Endometrial microvascular endothelial cells (primary cell): ENCODE data around the gene FHIT. TPM values are rescaled to one million over a fixed set of nuclear protein-coding genes. Genes with fewer than 3 reads are reported as not detected.

Source experiments
- in situ Hi-C: cut with HindIII; loops from 2 replicates; pipeline ENCODE4 v1.10.0; 2017; ENCODE audit warnings: low sequenced_read_pairs, low pct_unique_long_range_greater_than_20kb; ENCODE audit errors: inconsistent ontology term
- total RNA-seq: library from RNA; depleted of rRNA; stranded (reverse); fragments of >200 nt; gene quantifications from one replicate; pipeline ENCODE4 v1.2.3, GENCODE V29; 2015; ENCODE audit errors: inconsistent ontology term

FHIT gene
- total RNA-seq, 1 donor from 2014 or later: 0.19 TPM

DNA sequence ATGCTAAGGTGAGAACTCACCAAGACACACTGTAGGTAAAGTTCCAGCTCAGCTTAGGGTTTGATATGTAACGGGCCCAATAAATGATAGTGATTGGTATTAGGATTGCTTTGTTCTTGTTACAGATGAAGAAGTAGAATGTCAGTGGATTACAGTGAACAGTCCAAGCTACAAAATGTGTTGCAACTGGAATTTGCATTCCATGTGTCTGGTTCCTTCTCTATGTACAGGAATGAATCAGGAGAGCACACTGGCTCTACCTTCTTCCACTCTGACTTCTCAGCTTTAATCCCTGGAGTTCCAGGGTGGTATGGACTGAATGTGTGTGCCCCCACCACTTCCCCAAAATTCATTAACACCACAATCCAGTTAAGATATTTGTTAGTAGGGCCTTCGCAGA, 1471.0 kb downstream of the FHIT start:
- in situ Hi-C loops: no loop called here

DNA sequence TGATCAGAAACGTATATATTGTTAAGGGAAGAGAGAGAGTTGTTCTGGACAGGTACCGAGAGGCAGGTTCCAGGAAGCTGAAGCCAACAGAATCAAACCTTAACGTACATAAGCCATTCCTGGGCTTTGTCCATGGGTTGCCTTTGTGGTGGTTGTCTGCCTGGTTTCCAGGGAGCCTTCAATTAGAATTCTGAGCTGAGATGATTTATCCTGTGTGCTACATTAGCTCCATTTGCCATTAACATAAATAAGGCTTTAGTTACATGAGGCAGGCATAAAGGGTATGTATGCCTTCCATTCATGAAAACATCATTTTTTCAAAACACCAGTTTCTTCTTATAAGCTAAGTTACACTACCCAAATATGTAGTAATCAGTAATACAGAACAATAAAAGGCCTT, 1472.0 kb downstream of the FHIT start:
- in situ Hi-C loops: no loop called here

DNA sequence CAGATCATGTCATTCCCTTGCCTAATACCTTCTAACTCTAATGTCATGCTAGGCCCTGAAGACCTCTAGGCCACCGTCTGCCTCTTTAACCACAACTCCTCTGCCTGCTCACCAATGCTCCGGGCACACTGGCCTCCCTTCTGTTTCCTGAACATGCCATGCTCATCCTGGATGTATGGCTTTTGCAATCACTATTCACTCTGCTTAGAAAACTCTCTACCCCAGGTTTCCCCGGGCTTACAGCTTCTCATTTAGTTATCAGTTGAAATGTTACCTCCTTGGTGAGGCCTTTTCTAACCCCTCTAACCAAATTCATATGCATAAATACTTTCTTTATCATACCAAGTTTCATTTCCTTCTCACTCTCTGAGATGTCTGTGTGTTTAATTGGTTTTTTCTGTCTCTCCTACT, 1473.6 kb downstream of the FHIT start:
- in situ Hi-C loops: no loop called here

DNA sequence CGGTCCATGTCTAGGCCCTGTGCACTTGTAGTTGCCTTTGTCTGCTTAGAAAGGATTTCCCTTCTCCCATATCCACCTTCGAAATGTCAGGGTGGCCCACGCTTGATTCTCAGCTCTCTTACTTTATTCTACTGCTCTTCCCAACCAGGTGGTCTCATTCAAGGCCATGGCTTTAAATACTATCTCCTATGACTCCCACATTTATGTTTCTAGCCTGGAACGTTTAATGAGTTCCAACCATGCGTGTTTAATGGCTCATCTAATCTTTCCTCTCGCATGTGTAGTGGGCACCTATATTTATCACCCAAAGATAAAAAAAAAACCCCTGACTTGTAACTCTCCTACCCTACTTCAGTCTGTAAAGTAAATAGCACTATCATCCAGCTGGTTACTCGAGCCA, 1474.2 kb downstream of the FHIT start:
- in situ Hi-C loops: no loop called here

DNA sequence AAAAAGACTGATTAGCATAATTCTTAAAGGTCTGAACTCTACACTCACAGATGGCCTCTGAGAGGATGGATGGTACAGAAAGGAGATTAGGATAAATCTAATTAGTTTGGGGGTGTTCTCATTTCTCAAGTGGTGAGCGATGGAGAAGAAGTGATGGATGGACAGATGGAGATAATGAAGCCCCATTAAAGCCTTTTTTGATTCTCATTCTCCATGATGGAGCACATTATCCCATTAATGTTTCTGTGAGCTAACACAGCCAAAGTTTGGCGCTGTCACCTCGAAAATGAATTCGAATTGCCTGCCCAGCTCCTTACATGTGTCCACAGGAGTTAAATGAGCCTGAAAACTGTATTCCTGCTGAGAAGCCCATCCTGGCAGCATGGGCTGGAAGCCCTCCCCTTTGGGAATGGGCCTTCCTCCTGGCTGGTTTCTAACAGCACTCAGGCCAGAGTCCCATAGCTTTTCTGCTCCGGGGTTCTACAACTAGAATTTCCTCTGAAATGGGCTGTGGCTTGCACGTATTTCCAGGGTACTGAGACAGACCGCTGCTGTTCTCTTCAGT, 1475.4 kb downstream of the FHIT start:
- in situ Hi-C loops: no loop called here

DNA sequence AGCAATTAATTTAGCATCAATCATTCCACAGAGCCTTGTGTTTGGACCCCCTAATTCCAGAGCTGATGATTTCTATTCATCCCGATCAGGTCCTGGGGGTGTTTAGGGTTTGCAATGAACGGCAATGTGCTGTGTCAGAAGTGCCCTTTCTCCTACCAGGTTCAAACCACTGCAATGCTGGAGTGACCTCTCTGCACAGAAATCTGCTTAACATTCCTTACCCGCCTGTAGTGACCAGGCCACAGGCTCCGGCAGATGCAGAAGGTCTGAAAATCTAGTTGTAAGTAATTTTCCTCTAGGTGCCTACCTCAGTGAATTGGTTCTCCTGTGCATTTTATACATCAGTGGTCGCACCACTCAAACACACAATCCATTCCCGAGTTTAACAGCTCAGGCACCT, 1476.1 kb downstream of the FHIT start:
- in situ Hi-C loops: no loop called here

DNA sequence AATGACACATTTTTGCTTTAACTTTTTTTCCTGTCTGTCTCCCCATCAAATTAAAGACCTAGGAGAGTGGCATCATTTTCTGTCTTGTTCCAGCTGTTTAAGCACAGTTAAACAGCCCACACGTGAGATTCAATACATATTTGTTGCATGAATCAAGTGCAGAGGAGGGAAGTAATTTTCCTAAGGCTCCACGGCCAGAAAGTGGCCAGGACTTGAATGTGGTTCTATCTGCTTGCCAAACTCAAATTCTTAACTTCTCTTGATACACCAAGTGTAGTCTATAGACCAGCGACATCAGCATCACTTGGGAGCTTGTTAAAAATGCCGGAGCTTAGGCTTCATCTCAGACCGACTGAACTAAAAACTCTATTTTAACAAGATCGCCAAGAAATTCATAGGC, 1476.6 kb downstream of the FHIT start:
- in situ Hi-C loops: no loop called here

DNA sequence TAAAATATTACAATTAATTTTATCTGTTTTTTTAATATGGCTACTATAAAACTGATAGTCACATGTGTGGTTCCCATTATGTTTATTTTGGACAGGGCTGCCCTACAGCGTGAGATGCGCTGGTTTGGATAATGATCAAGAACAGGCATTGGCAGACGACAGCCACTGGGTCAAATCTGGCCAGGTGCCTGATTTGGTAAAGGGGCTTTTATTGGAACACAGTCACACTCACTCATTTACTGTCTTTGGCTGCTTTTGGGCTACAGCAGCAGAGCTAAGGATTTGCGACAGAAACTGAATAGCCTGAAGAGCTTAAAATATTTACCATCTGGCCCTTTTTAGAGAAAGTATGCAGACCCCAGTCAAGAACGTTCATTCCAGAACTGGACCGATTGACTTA, 1477.3 kb downstream of the FHIT start:
- in situ Hi-C loops: no loop called here

DNA sequence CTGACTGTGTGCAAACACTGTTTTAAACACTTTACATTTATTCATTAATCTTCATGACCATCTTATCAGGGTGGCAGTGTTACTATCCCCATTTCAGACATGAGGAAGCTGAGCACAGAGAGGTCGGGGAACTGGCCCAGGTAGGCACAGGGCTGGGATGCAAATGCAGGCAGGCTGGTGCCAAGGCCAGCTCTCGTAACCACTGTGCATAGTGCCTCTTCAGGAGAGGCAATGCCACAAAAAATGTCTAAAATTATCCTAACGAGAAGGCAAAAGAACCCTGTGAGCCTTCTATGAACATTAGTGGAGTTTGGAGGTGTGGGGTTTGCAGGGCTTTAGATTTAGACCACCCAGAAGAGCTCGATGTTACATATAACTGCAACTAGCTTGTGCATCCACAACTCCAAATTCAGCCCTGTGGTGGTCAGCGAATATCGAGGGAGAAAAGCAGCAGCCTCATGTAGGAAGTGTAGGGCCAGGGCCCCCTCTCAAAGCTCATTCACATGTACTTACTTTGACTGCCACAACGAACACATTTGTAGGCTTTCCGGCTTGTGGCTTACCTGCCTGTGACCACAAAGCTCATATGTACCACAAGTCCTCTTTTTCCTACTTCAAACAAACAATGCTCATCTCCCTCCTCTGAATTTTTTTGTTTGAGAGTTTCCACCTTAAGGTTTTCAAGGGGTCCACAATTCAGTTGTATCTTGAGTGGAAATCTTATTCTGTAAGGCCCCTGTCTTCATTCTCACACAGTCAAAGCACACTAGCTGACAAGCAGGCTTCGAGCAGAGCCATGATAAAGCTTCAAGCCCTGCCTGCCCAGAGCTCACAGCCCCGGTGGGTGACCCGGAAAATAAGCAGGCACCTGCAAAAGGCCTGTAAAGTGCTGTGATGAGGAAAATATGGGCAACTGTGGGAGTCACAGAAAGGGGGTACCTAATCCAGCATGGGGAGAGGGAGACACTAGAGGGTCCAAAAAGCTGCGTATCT, 1478.5 kb downstream of the FHIT start:
- in situ Hi-C loops: no loop called here

DNA sequence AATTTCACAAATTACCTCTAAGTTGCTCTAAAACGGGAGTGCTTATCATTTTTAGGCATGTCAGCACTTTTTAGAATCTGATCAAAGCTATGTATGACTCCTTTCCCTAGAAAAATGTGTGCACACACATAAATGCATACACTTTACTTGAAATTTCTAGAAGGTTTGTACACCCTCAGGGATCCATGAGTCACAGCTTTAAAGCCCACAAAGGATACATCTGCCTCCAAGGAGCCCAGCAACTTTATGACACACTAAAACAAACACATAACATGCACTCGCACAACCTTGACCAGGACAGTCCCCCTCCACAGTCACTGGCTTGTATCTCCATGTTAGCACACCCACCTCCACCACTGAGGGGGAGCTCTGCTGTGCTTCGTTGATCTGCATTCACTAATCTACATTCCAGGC, 1479.5 kb downstream of the FHIT start:
- in situ Hi-C loops: no loop called here

DNA sequence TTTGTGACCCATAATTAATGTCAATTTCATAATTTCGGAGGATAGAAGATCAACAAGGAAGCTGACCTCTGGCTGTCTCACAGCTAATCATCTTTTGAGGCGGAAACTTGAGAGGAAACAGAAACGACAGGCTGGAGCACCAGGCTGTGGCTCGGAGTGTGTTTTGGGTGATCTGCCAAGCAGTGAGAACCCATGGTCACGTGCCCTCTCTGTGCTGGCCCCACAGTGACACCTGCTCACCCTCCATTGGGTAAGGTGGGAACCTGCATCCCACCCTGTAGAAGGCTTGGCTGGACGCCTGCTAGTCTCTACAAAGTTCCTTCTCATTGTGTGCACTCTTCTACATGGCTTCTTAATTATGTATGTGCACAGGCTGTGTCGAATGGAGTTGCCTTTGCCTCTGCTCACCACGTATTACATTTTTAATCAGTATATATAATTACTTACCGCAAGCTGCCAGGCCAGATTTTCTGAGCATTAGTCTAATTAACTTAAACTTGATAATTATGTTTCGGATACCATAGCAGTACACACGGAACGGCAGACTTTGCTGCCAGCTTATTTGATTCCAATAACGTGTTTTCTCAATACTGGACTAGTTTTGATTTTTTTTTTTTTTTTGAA, 1482.0 kb downstream of the FHIT start:
- in situ Hi-C loops: no loop called here

DNA sequence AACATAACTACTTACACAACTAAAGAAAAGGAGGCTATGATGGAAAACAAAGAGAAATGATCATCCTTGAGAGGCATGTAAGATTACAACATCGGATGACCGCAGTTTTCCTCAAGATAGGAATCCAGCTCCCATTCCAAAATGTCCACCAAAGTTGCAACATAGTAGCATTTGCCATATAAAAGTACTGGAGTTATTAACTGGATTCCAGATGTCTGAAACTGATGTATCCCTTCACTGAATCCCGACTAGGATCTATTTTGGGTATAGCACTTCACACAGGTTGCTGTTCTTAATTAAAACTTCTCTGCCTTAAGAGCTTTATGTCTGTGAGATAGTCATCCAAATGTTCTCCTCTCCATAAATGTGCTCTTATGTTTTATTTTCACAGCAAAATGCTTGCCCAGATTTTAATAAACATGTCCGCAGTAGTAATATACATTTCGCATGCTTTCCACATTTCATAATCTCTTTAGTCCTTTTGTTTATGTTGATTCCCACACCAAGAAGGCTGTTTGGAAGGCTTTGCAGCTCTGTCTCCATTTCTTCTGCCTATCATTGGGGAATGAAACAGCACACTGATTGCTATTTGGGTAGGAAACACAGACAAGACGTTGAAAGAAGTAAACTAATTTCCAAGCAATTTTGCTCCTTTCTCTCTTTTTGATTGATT, 1484.9 kb downstream of the FHIT start:
- in situ Hi-C loops: no loop called here

DNA sequence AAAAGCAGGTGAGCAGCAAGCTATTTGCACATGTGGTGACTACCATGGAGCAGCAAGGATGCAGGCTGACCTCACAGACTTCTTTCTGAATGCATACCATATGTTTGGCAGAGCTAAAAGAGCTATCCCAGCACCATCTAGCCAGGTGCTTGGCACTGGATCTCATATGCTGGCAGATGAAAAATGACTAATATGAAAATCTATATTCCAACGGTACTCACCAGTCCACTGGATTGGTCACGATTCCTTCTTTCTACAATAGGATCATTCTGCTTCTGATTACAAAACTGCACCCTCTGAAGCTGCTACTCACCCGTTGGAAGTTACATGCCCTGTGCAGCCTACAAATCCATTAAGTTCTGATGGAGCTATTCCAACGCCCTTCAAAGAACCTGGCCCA, 1487.1 kb downstream of the FHIT start:
- in situ Hi-C loops: no loop called here

DNA sequence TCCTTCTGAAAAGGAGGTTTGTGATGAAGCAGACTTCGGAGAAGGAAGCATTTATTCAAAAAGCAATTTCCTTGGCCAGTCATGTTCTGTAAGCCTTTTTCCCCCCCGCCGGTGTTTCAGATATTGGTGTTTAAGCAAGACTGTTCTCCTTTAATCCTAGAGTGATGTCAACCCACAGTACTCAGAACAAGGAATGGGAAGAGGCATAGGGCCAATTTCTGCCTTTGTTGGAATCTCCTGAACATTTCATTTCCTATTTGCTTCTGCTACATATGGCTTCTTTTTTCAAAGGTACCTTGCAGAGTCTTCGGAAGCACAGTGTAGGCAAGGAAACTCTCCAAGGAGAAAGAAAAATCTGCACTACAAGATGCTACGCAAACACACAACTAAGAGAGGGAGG, 1488.3 kb downstream of the FHIT start:
- in situ Hi-C loops: no loop called here

DNA sequence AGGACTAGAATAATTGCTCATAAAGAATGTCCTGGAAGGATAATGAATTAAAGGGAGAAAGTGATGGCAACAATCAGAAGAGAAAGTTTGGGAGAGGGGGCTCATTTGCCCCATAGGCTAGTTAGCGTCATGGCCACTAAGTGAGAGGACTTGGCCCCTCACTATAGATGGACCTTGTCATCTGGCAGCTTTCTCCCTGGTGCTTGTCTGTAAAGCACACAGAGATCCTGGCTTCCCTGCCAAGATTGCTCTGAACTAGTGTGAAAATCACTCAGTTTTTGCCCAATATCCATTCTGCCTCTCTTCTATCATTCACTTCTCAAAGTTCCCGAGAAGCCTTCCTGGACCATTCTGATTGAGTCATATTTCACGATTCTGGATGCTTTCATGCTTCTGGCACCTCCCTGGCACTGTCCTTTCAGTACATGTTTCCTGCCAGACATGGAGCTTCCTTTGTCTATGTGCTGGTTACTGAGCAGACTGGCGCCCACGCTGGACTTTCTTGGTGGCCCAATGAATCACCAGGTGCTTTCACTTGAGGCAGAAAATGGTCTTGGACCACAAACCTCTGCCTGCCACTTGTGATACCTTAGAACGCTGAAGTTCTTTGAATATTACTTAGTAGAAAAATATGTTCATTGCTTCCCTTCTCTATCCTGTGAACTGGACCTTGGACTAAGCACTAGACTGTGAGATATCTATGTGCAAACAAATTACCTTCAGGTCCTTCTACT, 1491.8 kb downstream of the FHIT start:
- in situ Hi-C loops: no loop called here

DNA sequence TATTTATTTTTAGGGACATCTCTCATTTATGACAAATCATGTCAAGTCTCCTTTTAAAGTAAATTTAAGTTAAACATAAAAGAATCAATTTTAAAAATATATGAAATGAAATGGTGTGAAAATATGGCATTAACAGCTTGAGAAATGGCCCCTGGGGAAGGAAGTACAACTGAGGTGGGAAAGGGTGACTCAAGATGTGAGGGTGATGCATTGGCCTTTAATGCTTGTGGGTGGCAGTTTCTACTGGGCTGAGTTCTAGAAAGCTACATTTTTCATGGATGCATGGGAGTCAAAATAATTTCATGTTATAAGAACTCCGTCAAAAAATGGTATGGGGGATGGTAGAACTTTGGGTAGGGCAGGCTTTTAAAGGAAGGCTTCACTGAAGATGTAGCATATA, 1492.6 kb downstream of the FHIT start:
- in situ Hi-C loops: no loop called here

DNA sequence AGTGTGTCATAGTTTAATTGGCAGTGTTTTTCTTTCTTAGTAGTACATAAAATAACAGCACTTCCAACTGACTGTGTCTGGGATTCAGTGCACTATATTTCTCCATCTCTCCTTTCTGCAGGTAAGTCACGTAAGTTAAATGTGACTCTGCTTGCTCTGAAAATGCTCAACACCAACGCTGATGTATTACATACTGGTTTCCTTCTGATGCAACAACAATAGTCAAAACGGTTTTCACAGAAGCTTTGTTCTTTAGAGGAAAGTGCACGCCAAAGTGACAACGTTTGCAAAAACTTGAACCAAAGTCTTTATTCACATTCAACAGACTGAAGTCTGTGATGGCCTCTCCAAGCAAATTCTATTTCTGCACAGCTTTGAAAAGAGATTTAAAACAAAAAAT, 1494.3 kb downstream of the FHIT start:
- in situ Hi-C loops: no loop called here

DNA sequence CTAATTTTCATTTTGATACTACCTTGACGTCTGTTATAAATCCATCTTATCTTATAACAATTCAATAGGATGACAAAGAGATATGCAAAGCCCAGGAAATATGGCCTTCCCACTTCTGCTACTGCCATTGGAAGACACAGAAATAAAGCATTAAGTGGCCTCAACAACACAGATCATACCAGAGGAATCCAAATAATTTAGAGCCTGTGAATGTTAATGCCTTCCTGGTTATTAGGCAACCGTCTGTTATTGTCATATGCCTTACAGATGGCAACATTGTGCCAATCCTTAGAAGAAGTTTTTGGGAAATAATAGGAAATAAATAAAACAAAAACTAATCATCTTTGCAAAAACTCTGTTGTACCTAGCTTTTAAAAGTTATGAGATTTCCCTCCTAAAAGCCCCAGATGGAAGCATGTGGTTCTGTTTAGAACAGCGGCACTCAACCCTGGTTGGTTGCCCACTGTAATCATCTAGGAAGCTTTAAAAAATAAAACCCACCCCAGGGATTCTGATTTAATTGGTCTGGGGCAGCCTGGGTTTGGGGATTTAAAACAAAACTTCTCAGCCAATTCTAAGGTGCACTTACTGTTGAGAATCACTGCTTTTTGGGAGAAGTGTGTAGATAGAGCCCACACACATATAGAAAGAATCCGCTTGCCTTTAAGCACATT, 1496.7 kb downstream of the FHIT start:
- in situ Hi-C loops: no loop called here
